H1 (cell line): ENCODE results near the gene IFT20. TPM values are rescaled to one million over a fixed set of nuclear protein-coding genes. Genes with fewer than 3 reads are reported as not detected.

Experiments used
- BRCA1 ChIP-seq: IDR thresholded peaks from 2 replicates; pipeline ENCODE4 v1.6.1; 2012; ENCODE audit warnings: low read depth, low read length, improper control_type of control experiment
- E2F6 ChIP-seq: IDR thresholded peaks from 2 replicates; pipeline ENCODE4 v1.6.1; 2012; ENCODE audit warnings: inconsistent platforms
- polyA plus RNA-seq, 7 experiments: library from polyadenylated mRNA; depleted of rRNA in 3 of 7; stranded (reverse) in 5 of 7; unstranded in 2 of 7; fragments of >200 nt in 5 of 7; fragments of 200-250 nt in 2 of 7; gene quantifications; 1 replicate in 5 of 7; 2 replicates in 1 of 7; 4 replicates in 1 of 7; pipeline versions ENCODE4 v1.2.1 to v1.2.3, GENCODE V29; 2011 to 2013; ENCODE audit warnings: missing spikeins in 2 of 7, mixed read lengths in 2 of 7
- total RNA-seq: library from RNA; stranded (reverse); fragmentation: NEBNext Ultra II Directional; extraction: Animal tissue kit (Norgen Biotek cat#: 25700); gene quantifications from 2 replicates; pipeline ENCODE4 v1.2.1, GENCODE V29; 2021

Gene IFT20
- total and polyA plus RNA-seq, 2 of the 8 experiments (the other 6 are each of a cell fraction or from before 2014, with no cell fraction given), result 9.0 to 21.0 TPM

GRCh38 chr17:28385037-28385400 is 49.7 kb upstream of the IFT20 start (continued):
- no peak for TF ChIP-seq E2F6
- no peak for TF ChIP-seq BRCA1
- TF ChIP-seq, all 59 proteins: peak for 4
